NCI-H2107 treated with DMSO at 0.1 percent for 48 hours (cell line): ENCODE results near the gene MCM3.

ENCODE experiments used
- DNase-seq: peaks from one replicate; lab custom pipeline; 2025; ENCODE audit not compliant: unreplicated experiment; lab: John Stamatoyannopoulos, UW

The MCM3 gene

GRCh38 chr6:52303178-52303577 is 18.6 kb upstream of the MCM3 start:
- DNase-seq, result no peak

GRCh38 chr6:52301326-52301725 is 16.8 kb upstream of the MCM3 start:
- DNase-seq, result no peak

- no peak for DNase-seq
Measured at GRCh38 chr6:52300489-52300931, 16.0 kb upstream of the MCM3 start.

GRCh38 chr6:52299653-52300052 is 15.1 kb upstream of the MCM3 start:
- DNase-seq, result no peak

GRCh38 chr6:52297433-52297832 is 12.9 kb upstream of the MCM3 start:
- no peak for DNase-seq

- DNase-seq, result no peak
Measured at GRCh38 chr6:52293067-52293466, 8.5 kb upstream of the MCM3 start.

- no peak for DNase-seq
Measured at GRCh38 chr6:52288841-52289240, 4.3 kb upstream of the MCM3 start.

GRCh38 chr6:52288216-52288615 is 3.7 kb upstream of the MCM3 start:
- no peak for DNase-seq

- DNase-seq, result peak; percentile 49
Measured at GRCh38 chr6:52286798-52287432, 2.4 kb upstream of the MCM3 start.

GRCh38 chr6:52285177-52286068 is 881 bp upstream of the MCM3 start:
- peak; percentile 66 for DNase-seq

GRCh38 chr6:52284131-52284459 is 447 bp downstream of the MCM3 start:
- no peak for DNase-seq

- DNase-seq, result no peak
Measured at GRCh38 chr6:52283111-52283510, 1.4 kb downstream of the MCM3 start.

- no peak for DNase-seq
Measured at GRCh38 chr6:52276130-52276529, 8.4 kb downstream of the MCM3 start.

GRCh38 chr6:52271852-52272460 is 12.6 kb downstream of the MCM3 start:
- DNase-seq, result no peak

- DNase-seq, result peak; percentile 3
Measured at GRCh38 chr6:52263709-52264540, 20.6 kb downstream of the MCM3 start.

GRCh38 chr6:52262620-52263344 is 21.8 kb downstream of the MCM3 start:
- DNase-seq, result no peak

GRCh38 chr6:52261229-52261628 is 23.3 kb downstream of the MCM3 start:
- no peak for DNase-seq

- no peak for DNase-seq
Measured at GRCh38 chr6:52260634-52261033, 23.9 kb downstream of the MCM3 start.

- no peak for DNase-seq
Measured at GRCh38 chr6:52255434-52255833, 29.1 kb downstream of the MCM3 start.

GRCh38 chr6:52254731-52255378 is 29.7 kb downstream of the MCM3 start:
- DNase-seq, result no peak
